Measurements from ENCODE around the gene ZNF518A.
"Not testable (repeated sequence)": the region's sequence is repeated elsewhere in the genome, so short reads cannot be mapped to it uniquely, and the experiment has no call there.

Gene ZNF518A

DNA sequence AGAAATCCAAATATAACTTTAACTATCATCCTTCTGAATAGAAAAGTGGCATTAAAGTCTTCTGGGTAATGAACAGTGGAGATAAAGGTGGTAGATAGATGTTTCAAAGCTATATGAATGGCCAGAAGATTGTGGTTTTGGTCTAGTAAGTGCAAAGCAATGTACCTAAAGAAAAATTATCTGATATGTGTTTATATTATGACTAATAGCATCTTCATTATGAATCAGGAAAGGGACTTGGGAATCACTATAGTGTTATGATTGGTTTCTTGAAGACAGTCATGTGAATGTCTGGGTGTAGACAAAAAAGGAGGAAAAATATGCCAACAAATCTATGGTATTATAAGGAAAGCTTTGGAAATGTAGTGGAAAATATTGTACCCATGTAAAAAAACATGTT is 3.0 kb downstream of the ZNF518A start:
- DNase-seq, result no peak

DNA sequence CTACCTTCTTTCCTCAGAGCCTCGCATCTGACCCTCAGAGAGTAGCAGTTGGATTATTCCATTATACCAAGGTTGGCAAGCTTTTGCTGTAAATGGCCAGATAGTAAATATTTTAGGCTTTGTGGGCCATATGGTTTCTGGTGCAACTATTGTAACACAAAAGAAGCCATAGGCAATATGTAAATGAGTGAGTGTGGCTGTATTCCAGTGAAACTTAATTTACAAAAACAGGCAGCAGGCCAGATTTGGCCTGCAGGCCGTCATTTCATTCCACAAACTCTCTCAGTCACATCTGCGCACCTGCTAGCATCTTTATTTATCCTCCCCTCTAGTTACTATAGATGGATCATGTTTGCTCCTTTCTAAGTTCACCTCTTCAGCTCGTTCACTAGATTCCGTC is 6.7 kb downstream of the ZNF518A start:
- no peak for DNase-seq

DNA sequence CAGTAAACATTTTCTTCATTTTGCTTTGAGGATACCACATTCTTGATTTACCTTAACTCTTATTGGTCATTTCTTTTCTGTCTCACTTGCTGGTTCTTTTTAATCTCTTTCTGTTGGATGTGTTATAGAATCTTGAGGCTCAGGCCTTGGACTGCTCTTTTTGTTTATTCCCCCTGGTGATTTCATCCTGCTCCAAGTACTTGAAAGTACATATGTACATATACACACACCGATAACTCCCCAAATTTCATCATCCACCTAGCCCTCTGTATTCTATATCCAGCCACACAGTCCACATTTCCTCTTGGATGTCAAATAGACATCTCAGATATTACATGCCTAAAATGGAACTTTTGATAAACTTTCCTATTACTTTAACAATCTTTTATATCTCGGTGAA is 7.5 kb downstream of the ZNF518A start:
- DNase-seq, result no peak

DNA sequence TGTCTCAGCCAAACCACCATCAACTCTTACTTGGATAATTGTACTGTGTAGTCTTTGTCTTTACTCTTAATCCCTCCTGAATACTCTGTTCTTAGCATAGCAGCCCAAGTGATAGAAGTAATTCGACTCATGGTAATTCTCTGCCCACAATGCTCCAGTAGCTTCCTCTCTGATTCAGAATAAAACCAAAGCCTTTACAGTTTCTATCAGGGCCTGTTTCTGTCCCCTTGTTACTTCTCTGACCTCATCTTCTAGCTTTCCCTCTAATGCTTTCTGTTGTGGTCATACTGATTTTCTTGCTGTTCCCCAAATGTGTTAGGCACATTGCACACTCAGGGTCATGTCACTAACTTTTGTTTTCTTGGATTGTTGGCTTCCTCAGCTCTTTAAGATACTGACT is 8.0 kb downstream of the ZNF518A start:
- peak in 3 of 4 experiments; percentile 10 to 36 (median 13) for DNase-seq

DNA sequence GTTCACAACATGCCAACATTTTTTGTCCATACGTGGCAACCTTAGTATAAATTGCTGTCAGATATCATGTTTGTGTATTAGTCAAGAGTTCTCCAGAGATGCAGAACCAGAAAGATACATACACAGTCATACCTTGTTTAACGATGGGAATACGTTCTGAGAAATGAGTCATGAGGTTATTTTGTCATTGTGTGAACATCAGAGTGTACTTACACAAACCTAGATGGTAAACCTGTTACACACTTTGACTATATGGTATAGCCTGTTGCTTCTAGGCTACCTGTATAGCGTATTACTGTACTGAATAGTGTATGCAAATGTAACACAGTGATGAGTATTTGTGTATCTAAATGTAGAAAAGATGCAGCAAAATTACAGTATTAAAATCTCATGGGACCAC is 22.3 kb downstream of the ZNF518A start:
- DNase-seq, result no peak

DNA sequence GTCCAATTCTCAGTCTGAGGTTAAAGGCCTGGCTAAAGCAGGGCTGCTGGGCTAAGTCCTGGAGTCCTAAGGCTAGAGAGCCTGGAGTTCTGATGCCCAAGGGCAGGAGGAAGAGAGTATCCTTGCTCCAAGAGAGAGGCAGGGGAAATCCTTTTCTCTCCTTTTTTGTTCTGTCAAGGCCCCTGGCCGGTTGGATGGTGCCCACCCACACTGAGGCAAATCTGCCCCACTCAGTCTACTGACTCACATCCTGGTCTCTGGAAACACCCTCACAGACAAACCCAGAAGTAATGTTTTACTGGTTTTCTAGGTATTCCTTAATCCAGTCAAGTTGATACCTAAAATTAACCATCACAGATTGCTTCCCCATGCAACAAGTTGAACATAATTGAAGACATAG is 23.0 kb downstream of the ZNF518A start:
- no peak for DNase-seq

DNA sequence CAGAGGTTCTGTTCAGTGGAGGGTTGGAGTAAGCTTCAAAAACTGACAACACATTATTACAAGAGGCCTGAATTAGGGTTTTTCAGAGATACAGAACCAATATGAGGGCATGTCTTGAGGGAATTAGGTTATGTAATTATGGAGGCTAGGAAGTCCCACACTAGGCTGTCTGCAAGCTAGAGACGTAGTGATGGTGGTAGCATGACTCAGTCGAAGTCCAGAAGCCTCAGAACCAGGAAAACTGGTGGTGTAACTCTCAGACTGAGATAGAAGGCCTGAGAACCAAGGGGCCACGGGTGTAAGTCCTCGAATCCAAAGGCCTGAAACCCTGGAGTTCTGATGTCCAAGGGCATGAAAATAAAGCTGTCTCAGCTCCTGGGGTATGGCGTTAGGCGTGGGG is 35.6 kb downstream of the ZNF518A start:
- no peak for DNase-seq

DNA sequence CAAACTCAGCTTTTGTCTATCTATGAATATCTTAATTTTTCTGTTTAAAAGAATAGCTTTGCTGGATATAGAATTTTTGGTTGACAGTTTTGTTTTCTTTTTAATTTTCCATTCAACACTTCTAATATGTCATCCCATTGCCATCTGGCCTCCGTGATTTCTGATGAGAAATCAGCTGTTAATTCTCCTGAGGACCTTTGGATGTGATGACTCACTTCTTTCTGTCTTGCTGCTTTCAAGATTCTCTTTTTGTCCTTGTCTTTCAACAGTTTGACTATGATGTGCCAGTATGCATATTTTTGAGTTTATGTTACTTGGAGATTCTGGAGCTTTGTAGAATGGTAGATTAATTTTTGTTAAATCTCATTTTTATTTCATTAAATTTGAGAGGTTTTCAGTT is 38.4 kb downstream of the ZNF518A start:
- DNase-seq, result no peak

DNA sequence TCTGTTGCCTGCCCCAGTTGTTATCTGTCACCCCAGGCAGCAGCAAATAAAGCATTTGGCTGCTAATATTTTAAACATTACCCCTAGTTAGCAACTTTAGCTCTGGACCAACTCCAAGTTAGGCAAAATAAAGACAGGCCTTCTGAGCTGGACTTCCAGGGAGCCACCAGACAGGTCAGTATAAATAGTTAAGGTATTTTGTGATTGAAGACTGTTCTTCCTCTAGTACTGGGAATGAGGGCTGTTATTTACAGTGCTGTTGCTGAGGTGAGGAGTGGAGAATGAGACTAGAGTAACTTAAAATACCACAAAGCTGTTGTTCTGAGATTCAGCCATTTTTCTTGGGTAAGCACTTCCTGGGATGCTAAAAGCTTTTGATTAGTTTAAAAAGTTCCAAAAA is 40.1 kb downstream of the ZNF518A start:
- DNase-seq, result no peak

DNA sequence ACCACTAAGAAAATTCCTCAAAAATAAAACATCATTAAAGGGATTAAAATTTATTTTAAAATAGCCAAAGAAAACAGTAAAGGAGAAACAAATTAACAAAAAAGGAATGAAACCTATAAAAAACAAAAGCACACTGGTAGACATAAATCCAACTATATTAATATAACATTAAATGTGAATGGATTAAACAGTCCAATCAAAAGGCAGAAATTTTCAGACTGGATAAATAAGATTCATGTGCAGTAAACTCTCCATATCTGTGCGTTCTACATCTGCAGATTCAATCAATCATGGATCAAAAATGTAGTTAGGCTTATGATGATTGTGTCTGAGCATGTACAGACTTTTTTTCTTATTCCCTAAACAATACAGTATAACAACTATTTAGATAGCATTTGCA is 42.6 kb downstream of the ZNF518A start:
- no peak for DNase-seq

DNA sequence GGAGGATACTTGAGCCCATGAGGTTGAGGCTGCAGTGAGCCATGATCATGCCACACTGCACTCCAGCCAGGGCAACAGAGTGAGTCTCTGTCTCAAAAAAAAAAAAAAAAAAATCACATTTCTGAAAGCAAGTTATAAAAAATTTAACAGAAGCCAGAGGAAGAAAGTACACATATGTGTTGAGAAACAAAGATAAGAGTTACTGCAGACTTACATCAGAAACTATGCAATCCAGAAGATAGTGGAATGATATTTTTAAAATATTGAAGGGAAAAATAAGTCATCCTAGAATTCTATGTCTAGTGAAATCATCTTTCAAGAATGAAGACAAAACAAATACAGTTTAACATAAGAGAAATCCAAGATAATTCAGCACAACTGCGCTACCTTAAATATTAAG is 46.9 kb downstream of the ZNF518A start:
- DNase-seq, result no peak

DNA sequence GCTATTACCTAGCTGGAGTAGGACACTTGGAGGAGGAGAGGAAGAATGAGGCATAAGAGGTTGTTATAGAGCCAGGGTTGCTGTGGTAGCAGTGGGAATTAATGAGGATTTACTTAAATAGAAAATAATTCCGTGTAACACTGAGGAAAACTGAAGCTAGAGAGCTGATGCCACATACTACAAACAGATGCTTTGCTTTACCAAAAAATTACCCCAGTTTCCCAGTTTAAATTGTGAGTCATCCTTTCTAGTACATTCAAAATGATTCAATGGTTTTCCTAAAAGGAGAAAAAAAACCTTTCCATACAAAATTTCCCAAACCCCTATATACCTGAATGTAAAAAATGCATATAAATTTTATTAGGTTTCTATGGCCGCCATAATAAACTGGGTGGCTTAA is 58.3 kb downstream of the ZNF518A start:
- DNase-seq, result no peak

DNA sequence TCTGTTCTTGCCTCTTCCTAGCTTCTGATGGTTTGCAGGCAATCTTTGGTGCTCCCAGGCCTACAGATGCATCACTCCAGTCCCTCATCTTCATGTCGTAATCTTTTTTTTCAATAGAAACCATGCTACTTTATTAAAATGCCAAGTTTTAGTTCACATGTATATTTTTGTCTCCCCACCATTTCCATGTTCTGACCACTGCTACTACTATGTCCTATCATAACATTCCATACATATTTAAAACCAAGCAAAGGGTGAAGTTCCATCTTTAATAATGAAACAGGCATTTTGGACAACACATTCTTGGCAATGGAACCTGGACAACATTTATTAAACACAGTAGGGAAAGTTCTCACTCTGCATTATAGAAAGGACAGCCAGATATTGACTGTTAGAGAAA is 58.8 kb downstream of the ZNF518A start:
- DNase-seq, result no peak

DNA sequence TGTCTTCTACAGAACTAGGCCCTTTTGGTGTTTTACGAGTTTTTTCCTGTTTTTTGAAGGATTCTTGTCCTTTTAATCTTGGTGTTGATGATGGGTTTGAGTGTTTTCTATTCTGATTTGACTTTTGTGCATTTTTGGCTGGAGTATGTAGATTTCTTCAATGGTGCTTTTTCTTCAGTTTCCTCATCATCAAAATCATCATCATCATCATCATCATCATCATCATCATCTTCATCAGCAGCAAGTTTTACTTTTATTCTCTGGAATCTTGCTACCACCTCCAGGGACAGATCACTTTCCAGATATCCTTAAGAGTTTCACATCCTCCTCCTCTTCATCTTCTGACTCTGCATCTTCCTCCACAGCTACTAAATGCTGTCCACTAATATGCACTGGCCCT is 59.4 kb downstream of the ZNF518A start:
- not testable (repeated sequence) for DNase-seq

DNA sequence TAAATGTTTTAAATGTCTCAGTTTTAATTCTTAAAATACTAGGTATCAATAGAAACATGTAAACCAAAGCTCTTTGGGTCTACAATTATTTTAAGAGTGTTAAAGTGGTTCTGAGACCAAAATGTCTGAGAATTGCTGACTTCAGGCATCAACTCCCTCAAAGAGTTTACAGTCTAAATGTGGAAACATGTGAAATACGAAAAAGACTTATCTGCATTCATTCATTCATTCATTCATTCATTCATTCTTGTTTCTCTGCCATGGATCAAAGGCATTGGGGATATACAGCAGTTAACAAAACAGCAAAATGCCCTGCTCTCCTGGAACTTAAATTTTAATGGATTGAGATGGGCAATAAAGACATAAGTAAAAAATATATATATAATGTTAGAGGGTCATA is 71.4 kb downstream of the ZNF518A start:
- no peak for DNase-seq

DNA sequence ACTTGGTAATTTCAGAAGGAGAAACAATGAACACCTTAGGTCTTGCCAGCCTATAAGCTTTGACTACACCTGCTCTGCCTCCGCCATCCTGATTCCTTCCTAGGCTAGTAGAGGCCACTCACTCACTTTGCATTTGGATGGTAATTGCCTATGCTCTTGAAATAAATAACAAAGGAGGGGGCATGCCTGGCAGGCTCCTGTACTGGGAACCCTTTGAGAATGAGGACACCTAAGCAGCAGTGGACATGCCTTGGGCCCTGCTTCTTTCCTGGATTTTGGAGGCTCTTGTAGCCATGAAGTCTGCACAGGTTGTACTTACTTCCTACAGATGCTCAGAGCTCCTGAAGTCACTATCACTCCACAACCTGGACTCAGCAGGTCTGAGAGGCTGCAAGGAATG is 75.5 kb downstream of the ZNF518A start:
- DNase-seq, result no peak

DNA sequence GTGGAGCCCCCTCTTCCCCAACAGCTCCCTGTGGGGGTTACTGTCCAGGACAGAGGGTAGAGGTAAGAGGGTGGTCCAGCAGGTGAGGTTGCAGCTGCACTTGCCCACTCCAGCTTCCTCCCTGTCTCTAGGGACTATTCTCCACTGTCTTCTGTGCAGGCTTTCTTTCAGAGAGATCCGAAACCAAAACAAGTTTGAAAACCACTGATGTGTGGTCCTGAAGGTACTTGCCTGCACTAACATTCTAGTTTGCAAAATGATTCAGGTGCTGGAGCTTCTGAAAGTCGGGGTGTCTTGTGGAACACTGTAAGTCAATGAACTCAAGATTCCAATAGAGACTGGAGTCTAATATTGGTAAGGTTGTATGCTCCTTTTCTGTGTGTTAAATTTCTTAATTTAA is 78.2 kb downstream of the ZNF518A start:
- no peak for DNase-seq

DNA sequence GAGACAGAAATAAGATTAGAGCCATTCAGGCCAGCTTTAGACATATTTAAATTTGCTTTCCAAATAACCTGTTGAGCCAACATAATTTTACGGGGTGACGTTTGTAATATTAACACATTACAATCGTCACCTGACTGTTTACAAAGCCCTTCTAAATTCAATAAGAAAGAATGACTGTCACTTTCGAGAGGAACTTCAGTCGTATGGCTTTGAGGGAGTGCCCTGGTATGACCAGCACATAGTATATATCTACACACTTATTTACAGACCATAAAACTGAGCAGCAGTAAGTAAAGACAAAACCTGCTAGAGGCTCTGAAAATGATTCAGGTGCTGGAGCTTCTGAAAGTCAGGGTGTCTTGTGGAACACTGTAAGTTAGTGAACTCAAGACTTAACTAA is 78.8 kb downstream of the ZNF518A start:
- DNase-seq, result no peak

DNA sequence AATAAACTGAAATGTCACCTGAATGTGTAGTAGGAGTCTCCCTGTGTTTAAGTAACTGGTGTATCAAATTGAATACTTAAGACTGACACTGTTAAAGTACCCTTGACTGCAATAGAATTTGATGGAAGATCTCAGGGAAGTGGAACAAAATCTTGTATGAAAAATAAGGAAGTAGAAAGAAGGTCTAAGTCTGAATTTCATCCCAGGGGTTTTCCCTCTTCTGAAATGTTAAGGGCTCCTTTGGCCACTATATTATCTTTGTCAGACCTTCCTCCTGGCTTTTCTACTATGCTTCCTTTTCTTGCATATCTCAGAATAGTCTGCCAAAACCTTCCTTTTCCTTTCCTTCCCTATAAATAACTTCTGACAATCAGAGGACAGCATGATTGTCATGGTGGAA is 81.7 kb downstream of the ZNF518A start:
- DNase-seq, result peak in 3 of 4 experiments; percentile 11 to 59 (median 56)

DNA sequence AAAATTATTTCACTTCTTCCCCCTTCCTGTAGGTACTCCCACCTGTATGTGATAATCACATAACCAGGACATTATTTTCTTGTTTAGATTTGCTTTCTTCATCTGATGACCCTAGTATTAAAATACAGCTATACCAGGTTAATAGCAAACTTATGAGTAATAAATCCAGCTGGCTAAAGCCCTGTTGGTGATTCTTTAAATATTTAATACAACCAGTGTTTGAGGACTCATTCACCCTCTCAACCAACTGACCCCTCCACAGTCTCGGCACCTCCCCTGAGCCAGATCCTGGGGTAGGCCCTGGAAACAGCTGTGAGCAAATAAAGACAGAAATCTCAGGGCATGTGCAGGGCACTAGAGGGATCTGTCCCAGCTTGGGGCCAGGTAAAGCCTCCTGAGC is 82.8 kb downstream of the ZNF518A start:
- no peak for DNase-seq

Measured in suppressor macrophage (primary cell).